HepG2 (cell line): ENCODE results near the gene RERG. TPM values are rescaled to one million over a fixed set of nuclear protein-coding genes. Genes with fewer than 3 reads are reported as not detected.

ENCODE experiments used
- KAT8 ChIP-seq: IDR thresholded peaks from 2 replicates; pipeline ENCODE4 v1.6.1; 2016; ENCODE audit warnings: missing genetic modification reagents, missing compliant biosample characterization
- MED1 ChIP-seq: sonication (generic); formaldehyde crosslinking; IDR thresholded peaks from 2 replicates; pipeline ENCODE4 v1.4.0; 2020; ENCODE audit warnings: missing genetic modification reagents
- NR2F6 ChIP-seq, 2 experiments: IDR thresholded peaks; 2 replicates each; pipeline ENCODE4 v1.6.1; 2016; ENCODE audit warnings: antibody characterized with exemption in 1 of 2, mild to moderate bottlenecking in 1 of 2
- TCF12 ChIP-seq, 2 experiments: fragments of 450-650 bp in 1 of 2; sonication (generic) in 1 of 2; formaldehyde crosslinking in 1 of 2; IDR thresholded peaks; 2 replicates each; pipeline versions ENCODE4 v1.6.1 to v1.8.0; 2017 to 2022; ENCODE audit warnings: antibody characterized with exemption in 1 of 2, mild to moderate bottlenecking in 1 of 2, missing genetic modification reagents in 1 of 2, moderate library complexity in 1 of 2
- ZNF737 ChIP-seq: sonication (generic); formaldehyde crosslinking; IDR thresholded peaks from 2 replicates; pipeline ENCODE4 v1.5.0; 2020; ENCODE audit warnings: missing genetic modification reagents, mild to moderate bottlenecking, borderline replicate concordance
- polyA plus RNA-seq, 8 experiments: library from polyadenylated mRNA; depleted of rRNA in 3 of 8; stranded (reverse) in 7 of 8; unstranded in 1 of 8; fragments of >200 nt; fragmentation: Illumina TruSeq in 4 of 8; extraction: Trizol in 4 of 8; gene quantifications; 2 replicates each; pipeline versions ENCODE4 v1.2.1 to v1.2.3, GENCODE V29; 2011 to 2016; ENCODE audit warnings: low read depth in 4 of 8, missing spikeins in 1 of 8, mixed read lengths in 1 of 8; ENCODE audit not compliant: insufficient read depth in 1 of 8
- total RNA-seq, 5 experiments: library from RNA; depleted of rRNA; stranded (reverse); fragments of >200 nt; fragmentation: Illumina TruSeq; extraction: Trizol; gene quantifications; 2 replicates each; pipeline ENCODE4 v1.2.3, GENCODE V29; 2016; ENCODE audit warnings: low read depth in 1 of 5
- TF ChIP-seq, protein P1 (sequence below): sonication (generic); formaldehyde crosslinking; conservative IDR thresholded peaks from 2 replicates; pipeline ENCODE4 v1.8.0; 2022; ENCODE audit warnings: mild to moderate bottlenecking, moderate library complexity, missing genetic modification reagents
- TF ChIP-seq, protein P2 (sequence below): sonication (generic); formaldehyde crosslinking; IDR thresholded peaks from 2 replicates; pipeline ENCODE4 v1.4.0; 2020; ENCODE audit warnings: missing genetic modification reagents, borderline replicate concordance
- TF ChIP-seq, protein P3 (sequence below): sonication (generic); formaldehyde crosslinking; IDR thresholded peaks from 2 replicates; pipeline ENCODE4 v1.4.0; 2020; ENCODE audit warnings: low read depth, missing genetic modification reagents
- TF ChIP-seq, protein P4 (sequence below): fragments of 450-650 bp; IDR thresholded peaks from 2 replicates; pipeline ENCODE4 v1.6.1; 2017

RERG gene
- total and polyA plus RNA-seq, 2 of the 13 experiments (the other 11 are each of a cell fraction or from before 2014, with no cell fraction given) = not detected

DNA sequence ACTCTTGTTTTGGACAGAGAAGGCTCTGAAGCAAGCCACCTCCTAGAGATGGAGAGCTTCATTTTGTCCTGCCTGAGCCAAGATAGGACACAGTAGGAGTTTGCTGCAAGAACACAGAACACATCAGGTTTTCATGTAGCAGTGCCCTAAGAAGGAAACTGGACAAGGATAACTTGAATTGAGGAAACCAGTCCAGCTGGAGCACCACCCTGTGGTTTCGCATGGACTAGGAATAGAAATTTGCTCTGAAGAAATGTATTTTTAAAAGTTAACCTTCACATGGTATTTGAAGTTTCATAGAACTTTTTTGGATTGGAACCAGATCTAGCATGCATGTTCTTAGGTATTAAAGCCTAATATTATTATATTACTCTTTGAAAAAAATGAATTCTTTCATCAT lies 68.8 kb downstream of the RERG start (continued):
- no peak for TF ChIP-seq MED1 (CRISPR knock-in tag)
- TF ChIP-seq KAT8 = no peak
- TF ChIP-seq, protein P1, sequence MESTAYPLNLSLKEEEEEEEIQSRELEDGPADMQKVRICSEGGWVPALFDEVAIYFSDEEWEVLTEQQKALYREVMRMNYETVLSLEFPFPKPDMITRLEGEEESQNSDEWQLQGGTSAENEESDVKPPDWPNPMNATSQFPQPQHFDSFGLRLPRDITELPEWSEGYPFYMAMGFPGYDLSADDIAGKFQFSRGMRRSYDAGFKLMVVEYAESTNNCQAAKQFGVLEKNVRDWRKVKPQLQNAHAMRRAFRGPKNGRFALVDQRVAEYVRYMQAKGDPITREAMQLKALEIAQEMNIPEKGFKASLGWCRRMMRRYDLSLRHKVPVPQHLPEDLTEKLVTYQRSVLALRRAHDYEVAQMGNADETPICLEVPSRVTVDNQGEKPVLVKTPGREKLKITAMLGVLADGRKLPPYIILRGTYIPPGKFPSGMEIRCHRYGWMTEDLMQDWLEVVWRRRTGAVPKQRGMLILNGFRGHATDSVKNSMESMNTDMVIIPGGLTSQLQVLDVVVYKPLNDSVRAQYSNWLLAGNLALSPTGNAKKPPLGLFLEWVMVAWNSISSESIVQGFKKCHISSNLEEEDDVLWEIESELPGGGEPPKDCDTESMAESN (CRISPR knock-in tag) = no peak
- no peak for TF ChIP-seq ZNF737 (CRISPR knock-in tag)
- TF ChIP-seq TCF12 (IDR thresholded peaks at IDR 0.05) = no peak
- TF ChIP-seq TCF12 (CRISPR knock-in tag; IDR thresholded peaks at IDR 0.05) = no peak
- TF ChIP-seq, protein P2, sequence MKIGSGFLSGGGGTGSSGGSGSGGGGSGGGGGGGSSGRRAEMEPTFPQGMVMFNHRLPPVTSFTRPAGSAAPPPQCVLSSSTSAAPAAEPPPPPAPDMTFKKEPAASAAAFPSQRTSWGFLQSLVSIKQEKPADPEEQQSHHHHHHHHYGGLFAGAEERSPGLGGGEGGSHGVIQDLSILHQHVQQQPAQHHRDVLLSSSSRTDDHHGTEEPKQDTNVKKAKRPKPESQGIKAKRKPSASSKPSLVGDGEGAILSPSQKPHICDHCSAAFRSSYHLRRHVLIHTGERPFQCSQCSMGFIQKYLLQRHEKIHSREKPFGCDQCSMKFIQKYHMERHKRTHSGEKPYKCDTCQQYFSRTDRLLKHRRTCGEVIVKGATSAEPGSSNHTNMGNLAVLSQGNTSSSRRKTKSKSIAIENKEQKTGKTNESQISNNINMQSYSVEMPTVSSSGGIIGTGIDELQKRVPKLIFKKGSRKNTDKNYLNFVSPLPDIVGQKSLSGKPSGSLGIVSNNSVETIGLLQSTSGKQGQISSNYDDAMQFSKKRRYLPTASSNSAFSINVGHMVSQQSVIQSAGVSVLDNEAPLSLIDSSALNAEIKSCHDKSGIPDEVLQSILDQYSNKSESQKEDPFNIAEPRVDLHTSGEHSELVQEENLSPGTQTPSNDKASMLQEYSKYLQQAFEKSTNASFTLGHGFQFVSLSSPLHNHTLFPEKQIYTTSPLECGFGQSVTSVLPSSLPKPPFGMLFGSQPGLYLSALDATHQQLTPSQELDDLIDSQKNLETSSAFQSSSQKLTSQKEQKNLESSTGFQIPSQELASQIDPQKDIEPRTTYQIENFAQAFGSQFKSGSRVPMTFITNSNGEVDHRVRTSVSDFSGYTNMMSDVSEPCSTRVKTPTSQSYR = no peak
- TF ChIP-seq, protein P3, sequence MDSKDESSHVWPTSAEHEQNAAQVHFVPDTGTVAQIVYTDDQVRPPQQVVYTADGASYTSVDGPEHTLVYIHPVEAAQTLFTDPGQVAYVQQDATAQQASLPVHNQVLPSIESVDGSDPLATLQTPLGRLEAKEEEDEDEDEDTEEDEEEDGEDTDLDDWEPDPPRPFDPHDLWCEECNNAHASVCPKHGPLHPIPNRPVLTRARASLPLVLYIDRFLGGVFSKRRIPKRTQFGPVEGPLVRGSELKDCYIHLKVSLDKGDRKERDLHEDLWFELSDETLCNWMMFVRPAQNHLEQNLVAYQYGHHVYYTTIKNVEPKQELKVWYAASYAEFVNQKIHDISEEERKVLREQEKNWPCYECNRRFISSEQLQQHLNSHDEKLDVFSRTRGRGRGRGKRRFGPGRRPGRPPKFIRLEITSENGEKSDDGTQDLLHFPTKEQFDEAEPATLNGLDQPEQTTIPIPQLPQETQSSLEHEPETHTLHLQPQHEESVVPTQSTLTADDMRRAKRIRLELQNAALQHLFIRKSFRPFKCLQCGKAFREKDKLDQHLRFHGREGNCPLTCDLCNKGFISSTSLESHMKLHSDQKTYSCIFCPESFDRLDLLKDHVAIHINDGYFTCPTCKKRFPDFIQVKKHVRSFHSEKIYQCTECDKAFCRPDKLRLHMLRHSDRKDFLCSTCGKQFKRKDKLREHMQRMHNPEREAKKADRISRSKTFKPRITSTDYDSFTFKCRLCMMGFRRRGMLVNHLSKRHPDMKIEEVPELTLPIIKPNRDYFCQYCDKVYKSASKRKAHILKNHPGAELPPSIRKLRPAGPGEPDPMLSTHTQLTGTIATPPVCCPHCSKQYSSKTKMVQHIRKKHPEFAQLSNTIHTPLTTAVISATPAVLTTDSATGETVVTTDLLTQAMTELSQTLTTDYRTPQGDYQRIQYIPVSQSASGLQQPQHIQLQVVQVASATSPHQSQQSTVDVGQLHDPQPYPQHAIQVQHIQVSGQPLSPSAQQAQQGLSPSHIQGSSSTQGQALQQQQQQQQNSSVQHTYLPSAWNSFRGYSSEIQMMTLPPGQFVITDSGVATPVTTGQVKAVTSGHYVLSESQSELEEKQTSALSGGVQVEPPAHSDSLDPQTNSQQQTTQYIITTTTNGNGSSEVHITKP (CRISPR knock-in tag) = no peak
- TF ChIP-seq, protein P4, sequence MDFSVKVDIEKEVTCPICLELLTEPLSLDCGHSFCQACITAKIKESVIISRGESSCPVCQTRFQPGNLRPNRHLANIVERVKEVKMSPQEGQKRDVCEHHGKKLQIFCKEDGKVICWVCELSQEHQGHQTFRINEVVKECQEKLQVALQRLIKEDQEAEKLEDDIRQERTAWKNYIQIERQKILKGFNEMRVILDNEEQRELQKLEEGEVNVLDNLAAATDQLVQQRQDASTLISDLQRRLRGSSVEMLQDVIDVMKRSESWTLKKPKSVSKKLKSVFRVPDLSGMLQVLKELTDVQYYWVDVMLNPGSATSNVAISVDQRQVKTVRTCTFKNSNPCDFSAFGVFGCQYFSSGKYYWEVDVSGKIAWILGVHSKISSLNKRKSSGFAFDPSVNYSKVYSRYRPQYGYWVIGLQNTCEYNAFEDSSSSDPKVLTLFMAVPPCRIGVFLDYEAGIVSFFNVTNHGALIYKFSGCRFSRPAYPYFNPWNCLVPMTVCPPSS = no peak
- no peak for TF ChIP-seq NR2F6 (IDR thresholded peaks at IDR 0.05)
- TF ChIP-seq NR2F6 (CRISPR knock-in tag; IDR thresholded peaks at IDR 0.05) = no peak
